ENCODE results near the gene HNRNPLL. TPM values are rescaled to one million over a fixed set of nuclear protein-coding genes. Genes with fewer than 3 reads are reported as not detected.
"Not testable (repeated sequence)": the region's sequence is repeated elsewhere in the genome, so short reads cannot be mapped to it uniquely, and the experiment has no call there.

The HNRNPLL gene
- total RNA-seq, 1 donor, result 46.0 TPM

DNA sequence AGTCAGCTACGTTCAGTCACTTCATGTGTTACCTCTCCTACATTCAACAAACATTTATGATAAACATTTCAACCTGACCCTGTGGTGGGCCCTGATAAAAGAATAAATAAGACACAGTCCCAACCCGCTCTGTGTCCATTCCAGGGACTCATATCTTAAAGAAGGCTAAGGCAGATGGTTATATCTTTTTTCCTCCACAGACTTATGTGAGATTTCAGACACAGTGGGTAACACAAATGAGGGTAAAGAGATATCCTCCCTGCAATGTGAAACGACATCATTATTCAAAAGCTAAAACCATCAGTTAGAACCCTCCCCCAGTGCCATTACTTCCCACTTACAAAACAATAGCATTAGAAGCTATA lies 11.1 kb upstream of the HNRNPLL start:
- Histone ChIP-seq H3K9me3 (ENCODE audit: low read depth, low read length) (no peaks in the 10 kb centered on the region), H2AFZ (ENCODE audit: low read length) (peak overlapping the region; percentile 30), H3K79me2 (ENCODE audit: insufficient read depth, low read length) (no peaks in the 10 kb centered on the region), H3K27ac (ENCODE audit: low read depth, low read length) (no peak overlapping the region), H3K27me3 (ENCODE audit: insufficient read depth, low read length) (no peaks in the 10 kb centered on the region), H3K4me3 (ENCODE audit: insufficient read depth, low read length) (no peak overlapping the region), H4K20me1 (ENCODE audit: insufficient read depth, low read length) (no peaks in the 10 kb centered on the region), H3K4me2 (ENCODE audit: insufficient read depth, low read length) (no peak overlapping the region), H3K36me3 (ENCODE audit: insufficient read depth, low read length) (no peaks in the 10 kb centered on the region), H3K4me1 (ENCODE audit: insufficient read depth, low read length) (no peaks in the 10 kb centered on the region)
- TF ChIP-seq, protein P1, sequence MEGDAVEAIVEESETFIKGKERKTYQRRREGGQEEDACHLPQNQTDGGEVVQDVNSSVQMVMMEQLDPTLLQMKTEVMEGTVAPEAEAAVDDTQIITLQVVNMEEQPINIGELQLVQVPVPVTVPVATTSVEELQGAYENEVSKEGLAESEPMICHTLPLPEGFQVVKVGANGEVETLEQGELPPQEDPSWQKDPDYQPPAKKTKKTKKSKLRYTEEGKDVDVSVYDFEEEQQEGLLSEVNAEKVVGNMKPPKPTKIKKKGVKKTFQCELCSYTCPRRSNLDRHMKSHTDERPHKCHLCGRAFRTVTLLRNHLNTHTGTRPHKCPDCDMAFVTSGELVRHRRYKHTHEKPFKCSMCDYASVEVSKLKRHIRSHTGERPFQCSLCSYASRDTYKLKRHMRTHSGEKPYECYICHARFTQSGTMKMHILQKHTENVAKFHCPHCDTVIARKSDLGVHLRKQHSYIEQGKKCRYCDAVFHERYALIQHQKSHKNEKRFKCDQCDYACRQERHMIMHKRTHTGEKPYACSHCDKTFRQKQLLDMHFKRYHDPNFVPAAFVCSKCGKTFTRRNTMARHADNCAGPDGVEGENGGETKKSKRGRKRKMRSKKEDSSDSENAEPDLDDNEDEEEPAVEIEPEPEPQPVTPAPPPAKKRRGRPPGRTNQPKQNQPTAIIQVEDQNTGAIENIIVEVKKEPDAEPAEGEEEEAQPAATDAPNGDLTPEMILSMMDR (IDR thresholded peaks at IDR 0.05; ENCODE audit: extremely low read depth, low read depth, low read length), result no peak
- DNase-seq (ENCODE audit: insufficient read length, low spot score, missing footprints), result no peak

- Histone ChIP-seq H3K9me3 (ENCODE audit: low read depth, low read length) (no peaks in the 10 kb centered on the region), H3K36me3 (ENCODE audit: insufficient read depth, low read length) (no peaks in the 10 kb centered on the region), H2AFZ (ENCODE audit: low read length) (peak overlapping the region; percentile 30), H4K20me1 (ENCODE audit: insufficient read depth, low read length) (no peaks in the 10 kb centered on the region), H3K27me3 (ENCODE audit: insufficient read depth, low read length) (no peaks in the 10 kb centered on the region), H3K4me2 (ENCODE audit: insufficient read depth, low read length) (no peak overlapping the region), H3K79me2 (ENCODE audit: insufficient read depth, low read length) (no peaks in the 10 kb centered on the region), H3K27ac (ENCODE audit: low read depth, low read length) (no peak overlapping the region), H3K4me3 (ENCODE audit: insufficient read depth, low read length) (no peak overlapping the region), H3K4me1 (ENCODE audit: insufficient read depth, low read length) (no peaks in the 10 kb centered on the region)
- DNase-seq (ENCODE audit: insufficient read length, low spot score, missing footprints), result no peak
- TF ChIP-seq, protein P1 (IDR thresholded peaks at IDR 0.05; ENCODE audit: extremely low read depth, low read depth, low read length), result no peak
Observed at GRCh38 chr2:38613126-38613848, 10.6 kb upstream of the HNRNPLL start.

- Histone ChIP-seq H3K27ac (ENCODE audit: low read depth, low read length) (no peak overlapping the region), H3K9me3 (ENCODE audit: low read depth, low read length) (no peaks in the 10 kb centered on the region), H3K36me3 (ENCODE audit: insufficient read depth, low read length) (no peaks in the 10 kb centered on the region), H3K4me2 (ENCODE audit: insufficient read depth, low read length) (peak overlapping the region; percentile 33), H3K4me1 (ENCODE audit: insufficient read depth, low read length) (no peaks in the 10 kb centered on the region), H3K27me3 (ENCODE audit: insufficient read depth, low read length) (no peaks in the 10 kb centered on the region), H3K79me2 (ENCODE audit: insufficient read depth, low read length) (no peaks in the 10 kb centered on the region), H3K4me3 (ENCODE audit: insufficient read depth, low read length) (no peak overlapping the region), H2AFZ (ENCODE audit: low read length) (peak overlapping the region; percentile 43), H4K20me1 (ENCODE audit: insufficient read depth, low read length) (no peaks in the 10 kb centered on the region)
- TF ChIP-seq, protein P1 (IDR thresholded peaks at IDR 0.05; ENCODE audit: extremely low read depth, low read depth, low read length), result no peak
- no peak for DNase-seq (ENCODE audit: insufficient read length, low spot score, missing footprints)
Observed at GRCh38 chr2:38610851-38611801, 8.4 kb upstream of the HNRNPLL start.

DNA sequence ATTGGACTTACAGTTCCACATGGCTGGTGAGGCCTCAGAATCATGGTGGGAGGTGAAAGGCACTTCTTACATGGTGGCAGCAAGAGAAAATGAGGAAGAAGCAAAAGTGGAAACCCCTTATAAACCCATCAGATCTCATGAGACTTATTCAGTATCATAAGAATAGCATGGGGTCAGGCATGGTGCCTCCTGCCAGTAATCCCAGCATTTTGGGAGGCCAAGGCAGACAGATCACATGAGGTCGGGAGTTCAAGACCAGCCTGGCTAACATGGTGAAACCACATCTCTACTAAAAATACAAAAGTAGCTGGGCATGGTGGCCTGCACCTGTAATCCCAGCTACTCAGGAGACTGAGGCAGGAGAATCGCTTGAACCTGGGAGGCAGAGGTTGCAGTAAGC lies 6.5 kb upstream of the HNRNPLL start:
- H3K4me3 ChIP-seq (ENCODE audit: insufficient read depth, low read length); H3K27ac ChIP-seq (ENCODE audit: low read depth, low read length); H3K4me2 ChIP-seq (ENCODE audit: insufficient read depth, low read length); H2AFZ ChIP-seq (ENCODE audit: low read length); H3K4me1 ChIP-seq (ENCODE audit: insufficient read depth, low read length); H3K27me3 ChIP-seq (ENCODE audit: insufficient read depth, low read length); DNase-seq (ENCODE audit: insufficient read length, low spot score, missing footprints); H3K36me3 ChIP-seq (ENCODE audit: insufficient read depth, low read length); H3K79me2 ChIP-seq (ENCODE audit: insufficient read depth, low read length); H3K9me3 ChIP-seq (ENCODE audit: low read depth, low read length); H4K20me1 ChIP-seq (ENCODE audit: insufficient read depth, low read length): not testable (repeated sequence)
